ENCODE results near the gene SPRED3. TPM values are rescaled to one million over a fixed set of nuclear protein-coding genes. Genes with fewer than 3 reads are reported as not detected.
"Not testable (repeated sequence)": the region's sequence is repeated elsewhere in the genome, so short reads cannot be mapped to it uniquely, and the experiment has no call there.

Gene SPRED3, protein sequence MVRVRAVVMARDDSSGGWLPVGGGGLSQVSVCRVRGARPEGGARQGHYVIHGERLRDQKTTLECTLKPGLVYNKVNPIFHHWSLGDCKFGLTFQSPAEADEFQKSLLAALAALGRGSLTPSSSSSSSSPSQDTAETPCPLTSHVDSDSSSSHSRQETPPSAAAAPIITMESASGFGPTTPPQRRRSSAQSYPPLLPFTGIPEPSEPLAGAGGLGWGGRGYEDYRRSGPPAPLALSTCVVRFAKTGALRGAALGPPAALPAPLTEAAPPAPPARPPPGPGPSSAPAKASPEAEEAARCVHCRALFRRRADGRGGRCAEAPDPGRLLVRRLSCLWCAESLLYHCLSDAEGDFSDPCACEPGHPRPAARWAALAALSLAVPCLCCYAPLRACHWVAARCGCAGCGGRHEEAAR
- total RNA-seq (2014; rRNA removed; shearing (Covaris generic)), result 0.09 and 1.0 TPM in 2 replicates
- total RNA-seq (2022), result 2.1 and 3.0 TPM in 2 replicates
- Bru-seq, nascent RNA, result percentile 35 among the genes with signal in this experiment
- BruChase-seq, experiment 1, labeled RNA remaining after a 6-hour chase, result percentile 45 among the genes with signal in this experiment
- BruChase-seq, experiment 2, labeled RNA remaining after a 2-hour chase, result percentile 42 among the genes with signal in this experiment
- long read RNA-seq, result 0 reads

DNA sequence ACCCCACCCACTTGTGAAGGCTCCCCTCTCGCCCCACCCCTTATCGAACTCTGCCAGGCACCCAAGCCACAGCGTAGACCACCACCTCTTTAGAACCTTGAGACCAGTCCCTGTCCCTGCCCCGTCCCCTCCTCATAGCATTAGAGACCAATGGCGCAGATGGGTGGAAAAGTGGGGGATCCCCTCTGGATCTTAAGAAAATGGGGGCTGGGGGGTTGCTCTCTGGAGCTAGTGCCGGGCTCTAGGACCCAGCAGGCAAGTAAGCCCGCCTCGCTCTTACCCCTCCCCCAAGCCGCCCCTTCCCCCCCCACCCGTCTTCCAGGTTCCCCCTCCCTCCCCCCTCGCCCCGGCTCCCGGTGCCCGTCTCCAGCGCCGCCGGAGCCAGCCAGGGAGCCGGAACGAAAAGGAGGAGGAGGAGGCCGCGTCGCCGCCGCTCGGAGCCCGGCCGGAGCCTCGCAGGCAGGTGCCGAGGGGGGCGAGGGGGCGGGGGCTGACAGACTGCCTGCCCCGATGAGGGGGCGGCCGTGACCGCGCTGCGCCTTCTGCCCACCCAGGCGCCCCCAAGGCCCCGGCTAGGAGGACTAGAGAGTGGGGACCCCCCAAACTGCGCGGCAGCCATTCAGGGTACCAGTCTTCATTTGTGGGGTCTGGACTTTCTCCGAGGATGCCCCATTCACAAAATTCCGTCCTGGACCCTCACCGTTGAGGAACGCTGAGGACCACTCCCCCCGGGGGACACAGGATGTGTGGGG is at the start of gene SPRED3:
Gene SPRED3 (plus strand): TSS at position 349 of the 752 bp plus-strand sequence. CDS start 1,606 bp downstream, outside the sequence.
- H3K4me3 ChIP-seq (ENCODE audit: low read depth, low read length, poor library complexity, severe bottlenecking), result peak within 1 kb of the TSS; percentile 62
- no peak within 1 kb of the TSS for H2AFZ ChIP-seq (ENCODE audit: low read length)

DNA sequence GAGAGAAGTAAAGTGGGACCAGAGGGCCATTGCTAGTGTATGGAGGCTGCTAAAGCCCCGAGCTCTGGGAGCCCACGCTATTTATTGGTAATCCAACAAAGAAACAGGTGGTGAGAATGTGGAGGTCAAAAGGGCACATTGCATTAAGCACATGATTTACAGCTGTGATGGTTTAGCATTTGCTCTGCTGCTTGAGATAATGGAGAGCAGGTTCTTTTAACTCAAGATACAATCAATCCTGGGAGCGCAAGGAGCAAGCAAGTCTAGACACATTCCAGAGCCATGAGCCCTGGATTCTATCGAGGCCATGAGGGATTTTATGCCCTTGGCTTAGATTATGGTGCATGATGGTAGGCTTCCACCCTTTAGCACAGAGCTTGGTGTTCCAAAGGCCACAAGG is 49.5 kb upstream of the SPRED3 start:
- H2AFZ ChIP-seq (ENCODE audit: low read length); BruUV-seq (replicated peaks); H3K9me2 ChIP-seq (ENCODE audit: insufficient read depth, low read length); H3K27ac ChIP-seq (ENCODE audit: low read depth, low read length, poor library complexity, severe bottlenecking); H3K36me3 ChIP-seq (ENCODE audit: insufficient read depth, low read length); intact Hi-C loops (cut with micrococcal nuclease; ENCODE audit: unreplicated experiment); H3K4me2 ChIP-seq (ENCODE audit: low read length); H3K79me2 ChIP-seq (ENCODE audit: insufficient read depth, low read depth, low read length); POLR2A ChIA-PET; H4K20me1 ChIP-seq (ENCODE audit: insufficient read depth, low read length); H3K9me3 ChIP-seq (ENCODE audit: low read length); DNase-seq (ENCODE audit: low spot score); CTCF ChIA-PET (ENCODE audit: unreplicated experiment); H3K4me1 ChIP-seq (ENCODE audit: insufficient read depth, low read length, poor library complexity, severe bottlenecking); H3K4me3 ChIP-seq (ENCODE audit: low read depth, low read length, poor library complexity, severe bottlenecking): not testable (repeated sequence)

More for the DNA sequence above, at the start of gene SPRED3:
- Histone ChIP-seq H3K9me3 (ENCODE audit: low read length) (no peaks in the 10 kb centered on the region), H4K20me1 (ENCODE audit: insufficient read depth, low read length) (no peaks in the 10 kb centered on the region), H3K36me3 (ENCODE audit: insufficient read depth, low read length) (peaks cover 8% of the 10 kb centered on the region; the same call in 1 of the 2 replicates), H3K79me2 (ENCODE audit: insufficient read depth, low read depth, low read length) (no peaks in the 10 kb centered on the region), H3K4me2 (ENCODE audit: low read length) (peak within 1 kb of the TSS; percentile 66), H3K27ac (ENCODE audit: low read depth, low read length, poor library complexity, severe bottlenecking) (peak within 1 kb of the TSS; percentile 23), H3K4me1 (ENCODE audit: insufficient read depth, low read length, poor library complexity, severe bottlenecking) (peaks cover 9% of the 10 kb centered on the region), H3K9me2 (ENCODE audit: insufficient read depth, low read length) (no peaks in the 10 kb centered on the region)
- POLR2A ChIA-PET, result interaction anchor here (0.6 to 2.2 kb wide), 4 partner anchors 11 to 523 kb away, joined by 4 to 11 read pairs (median 7); partner anchors contain the start of genes FAM98C and PSMD8
- intact Hi-C loops (cut with micrococcal nuclease; ENCODE audit: unreplicated experiment), result loop anchor here (2.0 kb wide), 1 partner anchor 14 kb away; the partner anchor contains the start of gene PSMD8
- TF ChIP-seq EZH2phosphoT487 (IDR thresholded peaks at IDR 0.05; ENCODE audit: borderline replicate concordance, low read depth, low read length), result no peak
- TF ChIP-seq, protein P1, sequence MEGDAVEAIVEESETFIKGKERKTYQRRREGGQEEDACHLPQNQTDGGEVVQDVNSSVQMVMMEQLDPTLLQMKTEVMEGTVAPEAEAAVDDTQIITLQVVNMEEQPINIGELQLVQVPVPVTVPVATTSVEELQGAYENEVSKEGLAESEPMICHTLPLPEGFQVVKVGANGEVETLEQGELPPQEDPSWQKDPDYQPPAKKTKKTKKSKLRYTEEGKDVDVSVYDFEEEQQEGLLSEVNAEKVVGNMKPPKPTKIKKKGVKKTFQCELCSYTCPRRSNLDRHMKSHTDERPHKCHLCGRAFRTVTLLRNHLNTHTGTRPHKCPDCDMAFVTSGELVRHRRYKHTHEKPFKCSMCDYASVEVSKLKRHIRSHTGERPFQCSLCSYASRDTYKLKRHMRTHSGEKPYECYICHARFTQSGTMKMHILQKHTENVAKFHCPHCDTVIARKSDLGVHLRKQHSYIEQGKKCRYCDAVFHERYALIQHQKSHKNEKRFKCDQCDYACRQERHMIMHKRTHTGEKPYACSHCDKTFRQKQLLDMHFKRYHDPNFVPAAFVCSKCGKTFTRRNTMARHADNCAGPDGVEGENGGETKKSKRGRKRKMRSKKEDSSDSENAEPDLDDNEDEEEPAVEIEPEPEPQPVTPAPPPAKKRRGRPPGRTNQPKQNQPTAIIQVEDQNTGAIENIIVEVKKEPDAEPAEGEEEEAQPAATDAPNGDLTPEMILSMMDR (conservative IDR thresholded peaks at IDR 0.05; ENCODE audit: low read length), result no peak
- no TSS peak for BruUV-seq (replicated peaks)
- no peak for DNase-seq (ENCODE audit: low spot score)
- CTCF ChIA-PET (ENCODE audit: unreplicated experiment), result interaction anchor here (0.7 kb wide), 2 partner anchors 14 to 15 kb away, joined by 3 to 15 read pairs; partner anchors contain the start of genes FAM98C and PSMD8

DNA sequence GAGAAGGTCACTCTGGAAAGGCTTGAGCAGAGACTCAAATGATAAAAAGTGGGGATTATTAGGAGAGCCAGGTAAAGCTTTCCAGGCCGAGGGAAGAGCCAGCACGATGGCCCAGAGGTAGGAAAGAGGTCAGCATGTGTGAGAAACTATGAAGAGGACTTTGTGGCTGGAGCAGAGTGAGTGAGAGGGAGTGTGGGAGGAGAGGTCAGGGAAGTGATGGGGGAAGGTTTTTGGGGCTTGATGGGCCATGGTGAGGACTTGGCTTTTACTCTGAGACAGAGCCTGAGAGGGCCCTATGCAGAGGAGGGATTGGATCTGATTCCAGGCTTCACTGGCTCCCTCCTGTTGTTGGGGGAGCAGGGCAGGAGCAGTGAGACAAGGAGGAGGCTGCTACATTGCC is 47.6 kb upstream of the SPRED3 start:
- H3K4me1 ChIP-seq (ENCODE audit: insufficient read depth, low read length, poor library complexity, severe bottlenecking), result peaks cover 5% of the 10 kb centered on the region
- no peaks in the 10 kb centered on the region for H3K36me3 ChIP-seq (ENCODE audit: insufficient read depth, low read length)
- TF ChIP-seq, protein P1 (conservative IDR thresholded peaks at IDR 0.05; ENCODE audit: low read length), result no peak
- TF ChIP-seq EZH2phosphoT487 (IDR thresholded peaks at IDR 0.05; ENCODE audit: borderline replicate concordance, low read depth, low read length), result no peak
- ChIA-PET POLR2A (no interaction called here), CTCF (ENCODE audit: unreplicated experiment) (no interaction called here)
- no peaks in the 10 kb centered on the region for H3K9me2 ChIP-seq (ENCODE audit: insufficient read depth, low read length)
- no peak overlapping the region for H3K4me3 ChIP-seq (ENCODE audit: low read depth, low read length, poor library complexity, severe bottlenecking)
- no peak overlapping the region for H3K4me2 ChIP-seq (ENCODE audit: low read length)
- intact Hi-C loops (cut with micrococcal nuclease; ENCODE audit: unreplicated experiment), result no loop called here
- DNase-seq (ENCODE audit: low spot score), result no peak
- no peaks in the 10 kb centered on the region for H3K79me2 ChIP-seq (ENCODE audit: insufficient read depth, low read depth, low read length)
- no peaks in the 10 kb centered on the region for H3K9me3 ChIP-seq (ENCODE audit: low read length)
- H3K27ac ChIP-seq (ENCODE audit: low read depth, low read length, poor library complexity, severe bottlenecking), result no peak overlapping the region
- no peaks in the 10 kb centered on the region for H4K20me1 ChIP-seq (ENCODE audit: insufficient read depth, low read length)
- no peak overlapping the region for H2AFZ ChIP-seq (ENCODE audit: low read length)
- BruUV-seq (replicated peaks), result no TSS peak

All from OCI-LY7 (cell line).